GM12865 (cell line): ENCODE data around the gene WFDC12.

Experiments used
- DNase-seq: peaks from one replicate; pipeline ENCODE4 v3.0.0; 2010; ENCODE audit warnings: low read depth
- H3K4me3 ChIP-seq: 2 replicates; pipeline ENCODE4 v1.5.1; 2011; ENCODE audit warnings: mild to moderate bottlenecking, low read depth, low read length, control low read depth
- TF ChIP-seq, protein P1 (sequence below): IDR thresholded peaks from 2 replicates; pipeline ENCODE4 v1.5.1; 2011; ENCODE audit warnings: low read length, control low read depth, low read depth, inconsistent platforms; ENCODE audit not compliant: insufficient read depth; ENCODE audit errors: missing control alignments

WFDC12 gene

GRCh38 chr20:45094864-45095574 lies 29.2 kb downstream of the WFDC12 start:
- no peak for DNase-seq
- no peak overlapping the region for H3K4me3 ChIP-seq
- TF ChIP-seq, protein P1, sequence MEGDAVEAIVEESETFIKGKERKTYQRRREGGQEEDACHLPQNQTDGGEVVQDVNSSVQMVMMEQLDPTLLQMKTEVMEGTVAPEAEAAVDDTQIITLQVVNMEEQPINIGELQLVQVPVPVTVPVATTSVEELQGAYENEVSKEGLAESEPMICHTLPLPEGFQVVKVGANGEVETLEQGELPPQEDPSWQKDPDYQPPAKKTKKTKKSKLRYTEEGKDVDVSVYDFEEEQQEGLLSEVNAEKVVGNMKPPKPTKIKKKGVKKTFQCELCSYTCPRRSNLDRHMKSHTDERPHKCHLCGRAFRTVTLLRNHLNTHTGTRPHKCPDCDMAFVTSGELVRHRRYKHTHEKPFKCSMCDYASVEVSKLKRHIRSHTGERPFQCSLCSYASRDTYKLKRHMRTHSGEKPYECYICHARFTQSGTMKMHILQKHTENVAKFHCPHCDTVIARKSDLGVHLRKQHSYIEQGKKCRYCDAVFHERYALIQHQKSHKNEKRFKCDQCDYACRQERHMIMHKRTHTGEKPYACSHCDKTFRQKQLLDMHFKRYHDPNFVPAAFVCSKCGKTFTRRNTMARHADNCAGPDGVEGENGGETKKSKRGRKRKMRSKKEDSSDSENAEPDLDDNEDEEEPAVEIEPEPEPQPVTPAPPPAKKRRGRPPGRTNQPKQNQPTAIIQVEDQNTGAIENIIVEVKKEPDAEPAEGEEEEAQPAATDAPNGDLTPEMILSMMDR, result no peak

DNA sequence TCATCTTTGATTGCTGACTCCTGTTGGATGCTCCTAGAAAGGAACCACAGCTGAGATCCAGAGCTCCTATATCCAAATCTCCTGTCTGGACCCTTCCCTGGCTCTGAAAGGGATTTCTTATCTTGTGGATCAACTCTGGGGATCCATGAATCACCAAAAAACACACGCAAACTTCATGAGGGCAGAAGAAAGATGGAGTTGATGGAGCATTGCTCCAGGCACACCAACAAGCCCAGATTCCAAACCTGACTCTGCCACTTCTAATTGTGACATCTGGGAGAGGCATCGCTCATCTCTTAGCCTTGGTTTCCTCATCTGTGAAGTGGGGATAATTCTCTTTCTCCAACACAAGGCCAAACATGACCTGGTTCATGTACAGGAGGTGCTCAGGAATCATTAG lies 30.1 kb downstream of the WFDC12 start:
- TF ChIP-seq, protein P1, result no peak
- H3K4me3 ChIP-seq, result no peak overlapping the region
- DNase-seq, result no peak

GRCh38 chr20:45092898-45093297 lies 31.4 kb downstream of the WFDC12 start:
- TF ChIP-seq, protein P1, result no peak
- DNase-seq, result no peak
- no peak overlapping the region for H3K4me3 ChIP-seq

DNA sequence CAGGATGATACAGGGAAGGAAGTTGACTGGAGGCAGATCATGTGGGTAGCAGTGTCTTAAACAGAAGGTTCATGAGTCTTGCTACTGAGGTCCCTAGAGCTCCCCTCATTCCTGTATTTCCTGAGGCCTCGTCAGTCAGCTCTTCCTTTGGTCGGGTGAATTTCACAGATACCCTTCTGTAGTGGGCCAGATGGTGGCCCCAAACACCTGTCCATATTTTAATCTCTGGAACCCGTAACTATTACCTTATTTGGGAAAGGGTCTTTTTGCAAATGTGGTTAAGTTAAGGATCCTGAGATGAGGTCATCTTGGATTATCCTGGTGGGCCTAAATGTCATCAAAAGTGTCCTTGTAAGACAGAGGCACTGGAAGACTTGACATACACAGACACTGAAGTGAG lies 32.9 kb downstream of the WFDC12 start:
- DNase-seq, result no peak
- TF ChIP-seq, protein P1, result no peak
- no peak overlapping the region for H3K4me3 ChIP-seq

GRCh38 chr20:45090481-45090880 lies 33.8 kb downstream of the WFDC12 start:
- TF ChIP-seq, protein P1, result no peak
- no peak for DNase-seq
- H3K4me3 ChIP-seq, result no peak overlapping the region

- TF ChIP-seq, protein P1, result no peak
- no peak for DNase-seq
- no peak overlapping the region for H3K4me3 ChIP-seq
Measured at GRCh38 chr20:45088247-45088646, 36.0 kb downstream of the WFDC12 start.

GRCh38 chr20:45087814-45088213 lies 36.5 kb downstream of the WFDC12 start:
- TF ChIP-seq, protein P1, result no peak
- DNase-seq, result no peak
- no peak overlapping the region for H3K4me3 ChIP-seq
